Stimulated activated CD4-positive, alpha-beta T cell treated with anti-CD3 and anti-CD28 coated beads, Interleukin-4, amount 100 ng/mL, for 4 hours (primary cell): Measurements from ENCODE around the gene TMEM87B.
A peak's percentile ranks its signal among the peaks of the same experiment; 100 is the strongest.
"Not testable (repeated sequence)": the region's sequence is repeated elsewhere in the genome, so short reads cannot be mapped to it uniquely, and the experiment has no call there.

Experiments
- DNase-seq, 2 experiments: peaks; one replicate each; pipeline ENCODE4 v3.0.0-alpha.2; 2020

The TMEM87B gene

GRCh38 chr2:112033600-112033999 lies 21.5 kb upstream of the TMEM87B start:
- DNase-seq, result no peak

GRCh38 chr2:112034924-112035323 lies 20.1 kb upstream of the TMEM87B start:
- DNase-seq, result no peak

- no peak for DNase-seq
Measured at GRCh38 chr2:112035786-112036185, 19.3 kb upstream of the TMEM87B start.

- DNase-seq, result not testable (repeated sequence)
Measured at GRCh38 chr2:112039556-112039955, 15.5 kb upstream of the TMEM87B start.

- DNase-seq, result not testable (repeated sequence)
Measured at GRCh38 chr2:112040066-112040465, 15.0 kb upstream of the TMEM87B start.

- DNase-seq, result not testable (repeated sequence)
Measured at GRCh38 chr2:112041460-112041859, 13.6 kb upstream of the TMEM87B start.

- no peak for DNase-seq
Measured at GRCh38 chr2:112045446-112046014, 9.5 kb upstream of the TMEM87B start.

GRCh38 chr2:112046231-112046630 lies 8.8 kb upstream of the TMEM87B start:
- no peak for DNase-seq

- DNase-seq, result no peak
Measured at GRCh38 chr2:112047537-112048235, 7.4 kb upstream of the TMEM87B start.

GRCh38 chr2:112048236-112048592 lies 6.9 kb upstream of the TMEM87B start:
- no peak for DNase-seq

- no peak for DNase-seq
Measured at GRCh38 chr2:112048887-112049286, 6.2 kb upstream of the TMEM87B start.

- no peak for DNase-seq
Measured at GRCh38 chr2:112050316-112050715, 4.8 kb upstream of the TMEM87B start.

- DNase-seq, result peak; percentile 95 to 99
Measured at GRCh38 chr2:112053917-112054846, 887 bp upstream of the TMEM87B start.

- DNase-seq, result peak in 1 of 2 experiments; percentile 17
Measured at GRCh38 chr2:112055730-112056625, 909 bp downstream of the TMEM87B start.

GRCh38 chr2:112056626-112056987 lies 1.5 kb downstream of the TMEM87B start:
- no peak for DNase-seq

GRCh38 chr2:112059671-112060070 lies 4.6 kb downstream of the TMEM87B start:
- DNase-seq, result no peak

- no peak for DNase-seq
Measured at GRCh38 chr2:112061299-112061698, 6.2 kb downstream of the TMEM87B start.

GRCh38 chr2:112061840-112062239 lies 6.8 kb downstream of the TMEM87B start:
- no peak for DNase-seq

- DNase-seq, result no peak
Measured at GRCh38 chr2:112062894-112063293, 7.8 kb downstream of the TMEM87B start.

GRCh38 chr2:112065486-112065885 lies 10.4 kb downstream of the TMEM87B start:
- DNase-seq, result no peak

GRCh38 chr2:112065966-112066365 lies 10.9 kb downstream of the TMEM87B start:
- DNase-seq, result no peak

- not testable (repeated sequence) for DNase-seq
Measured at GRCh38 chr2:112069794-112070193, 14.7 kb downstream of the TMEM87B start.

- DNase-seq, result no peak
Measured at GRCh38 chr2:112073875-112074274, 18.8 kb downstream of the TMEM87B start.
